Gastrocnemius medialis (tissue), 4 donors: ENCODE measurements around the gene ATP6V1G2. TPM values are rescaled to one million over a fixed set of nuclear protein-coding genes. Genes with fewer than 3 reads are reported as not detected.
"Not testable (repeated sequence)": the region's sequence is repeated elsewhere in the genome, so short reads cannot be mapped to it uniquely, and the experiment has no call there.

Source experiments
- ATAC-seq, 2 donors: fragments of 150-250 bp; one replicate each; pipeline ENCODE4 v1.9.1; 2016
- DNase-seq, 2 donors: peaks; one replicate each; pipeline ENCODE4 v3.0.0-alpha.2; 2019
- H3K27ac ChIP-seq, 4 donors: fragments of 200-600 bp; sonication (generic); 1 replicate in 1 of 4; 2 replicates in 3 of 4; pipeline ENCODE4 v1.5.1; 2016 to 2018; ENCODE audit warnings: mild to moderate bottlenecking in 2 of 4, moderate library complexity in 1 of 4
- H3K27me3 ChIP-seq, 3 donors: fragments of 200-600 bp; sonication (generic) in 2 of 3; 1 replicate in 1 of 3; 2 replicates in 2 of 3; pipeline versions ENCODE4 v1.5.1 to v1.6.0; 2016 to 2019; ENCODE audit warnings: mild to moderate bottlenecking in 1 of 3, moderate library complexity in 1 of 3
- H3K36me3 ChIP-seq, 2 donors: fragments of 200-600 bp; sonication (generic) in 1 of 2; one replicate each; pipeline ENCODE4 v1.5.1; 2017 to 2018
- H3K4me1 ChIP-seq, 2 donors: fragments of 200-600 bp; sonication (generic) in 1 of 2; one replicate each; pipeline ENCODE4 v1.5.1; 2016 to 2017; ENCODE audit warnings: mild to moderate bottlenecking in 2 of 2
- H3K4me3 ChIP-seq, 4 donors: fragments of 200-600 bp; sonication (generic) in 3 of 4; 1 replicate in 1 of 4; 2 replicates in 3 of 4; pipeline ENCODE4 v1.5.1; 2016 to 2019; ENCODE audit warnings: mild to moderate bottlenecking in 2 of 4
- H3K9me3 ChIP-seq, 3 donors: fragments of 200-600 bp; sonication (generic) in 2 of 3; 1 replicate in 1 of 3; 2 replicates in 2 of 3; pipeline ENCODE4 v1.5.1; 2016 to 2019
- POLR2A ChIP-seq, 2 donors: fragments of 450-650 bp; IDR thresholded peaks; one replicate each; pipeline ENCODE4 v1.6.1; 2017; ENCODE audit warnings: antibody characterized with exemption in 2 of 2, mild to moderate bottlenecking in 2 of 2, moderate library complexity in 2 of 2
- in situ Hi-C, 4 donors: fragments of 200-750 bp; cut with MboI; loops; one replicate each; pipeline versions ENCODE4 v1.15.0 to v1.8.0; 2017; ENCODE audit warnings: low sequenced_read_pairs in 4 of 4
- intact Hi-C: fragments of 100-400 bp; cut with DNase I; formaldehyde crosslinking; loops from one replicate; pipeline ENCODE4 v1.15.1; 2023; ENCODE audit warnings: low total_unique reads
- total RNA-seq, 4 donors: library from RNA; depleted of rRNA; stranded (reverse); fragments of >200 nt; gene quantifications; one replicate each; pipeline versions ENCODE4 v1.1.0 to v1.2.3, GENCODE V29; 2016
- TF ChIP-seq, protein P1 (sequence below), 5 experiments: fragments of 450-650 bp in 3 of 5; fragments of 200-600 bp in 2 of 5; sonication (generic) in 2 of 5; IDR thresholded peaks in 4 of 5; conservative IDR thresholded peaks in 1 of 5; 1 replicate in 4 of 5; 2 replicates in 1 of 5; pipeline ENCODE4 v1.5.1; 2016 to 2019; ENCODE audit warnings: antibody characterized with exemption in 5 of 5, mild to moderate bottlenecking in 3 of 5, moderate library complexity in 3 of 5

Gene ATP6V1G2
- total RNA-seq, 4 donors from 2014 or later, result 0.46 to 1.8 (median 1.1) TPM

DNA sequence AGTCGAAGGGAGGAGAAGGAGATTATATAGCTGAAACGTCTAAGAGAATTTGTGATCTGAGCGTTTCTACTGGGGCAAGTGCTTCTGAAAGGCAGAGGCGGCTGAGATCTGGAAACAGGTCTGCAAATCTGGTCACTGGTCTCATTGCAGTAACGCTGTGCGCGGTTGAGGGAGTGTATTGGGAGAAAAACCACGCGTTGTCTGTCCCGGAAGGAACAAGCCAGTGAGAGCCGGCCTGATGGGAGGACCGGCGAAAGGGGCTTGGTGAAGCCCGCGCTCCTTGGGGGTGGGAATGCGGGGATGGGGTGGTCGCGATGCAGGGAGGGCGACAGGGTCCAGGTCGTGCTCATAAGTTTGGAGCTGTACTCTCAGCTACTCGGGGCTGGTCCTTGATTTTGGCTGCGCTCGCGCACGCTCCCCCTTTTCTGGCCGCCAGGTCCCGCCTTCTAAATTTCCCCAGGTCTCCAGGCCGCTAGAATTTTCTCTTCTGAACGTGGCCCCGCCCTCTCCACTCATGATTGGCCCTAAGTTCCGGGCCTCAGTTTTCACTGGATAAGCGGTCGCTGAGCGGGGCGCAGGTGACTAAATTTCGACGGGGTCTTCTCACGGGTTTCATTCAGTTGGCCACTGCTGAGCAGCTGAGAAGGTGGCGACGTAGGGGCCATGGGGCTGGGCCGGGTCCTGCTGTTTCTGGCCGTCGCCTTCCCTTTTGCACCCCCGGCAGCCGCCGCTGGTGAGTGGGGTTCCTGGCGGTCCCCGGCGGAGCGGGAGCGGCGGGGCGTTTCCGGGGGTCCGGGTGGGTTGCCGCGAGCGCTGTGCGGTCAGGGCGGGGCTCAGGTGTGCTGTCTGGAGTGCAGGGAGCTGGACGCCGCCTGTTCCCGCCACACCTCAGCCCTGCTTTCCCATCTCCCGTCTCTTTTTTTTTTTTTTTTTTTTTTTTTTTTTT, 48.6 kb downstream of the ATP6V1G2 start, which contains the start of gene MICB:
Gene MICB, plus strand, starts transcription at position 615 of the 946 bp plus-strand sequence. Its CDS starts 49 bp downstream, at position 664.
- Histone ChIP-seq H3K9me3 (no peaks in the 10 kb centered on the region), H3K4me3 (peak within 1 kb of the TSS; percentile 45 to 66 (median 63)), H3K4me1 (peaks cover 0 to 16% of the 10 kb centered on the region in 2 donors), H3K27me3 (peaks cover 21 to 51% (median 32%) of the 10 kb centered on the region in 3 donors), H3K36me3 (no peaks in the 10 kb centered on the region), H3K27ac (peak within 1 kb of the TSS in 3 of 4 donors; percentile 29 to 69 (median 51))
- ATAC-seq (peak; percentile 29 to 73), DNase-seq (peak; percentile 42 to 62)
- TF ChIP-seq POLR2A (IDR thresholded peaks at IDR 0.05), result peak; percentile 31 to 70
- TF ChIP-seq, protein P1, sequence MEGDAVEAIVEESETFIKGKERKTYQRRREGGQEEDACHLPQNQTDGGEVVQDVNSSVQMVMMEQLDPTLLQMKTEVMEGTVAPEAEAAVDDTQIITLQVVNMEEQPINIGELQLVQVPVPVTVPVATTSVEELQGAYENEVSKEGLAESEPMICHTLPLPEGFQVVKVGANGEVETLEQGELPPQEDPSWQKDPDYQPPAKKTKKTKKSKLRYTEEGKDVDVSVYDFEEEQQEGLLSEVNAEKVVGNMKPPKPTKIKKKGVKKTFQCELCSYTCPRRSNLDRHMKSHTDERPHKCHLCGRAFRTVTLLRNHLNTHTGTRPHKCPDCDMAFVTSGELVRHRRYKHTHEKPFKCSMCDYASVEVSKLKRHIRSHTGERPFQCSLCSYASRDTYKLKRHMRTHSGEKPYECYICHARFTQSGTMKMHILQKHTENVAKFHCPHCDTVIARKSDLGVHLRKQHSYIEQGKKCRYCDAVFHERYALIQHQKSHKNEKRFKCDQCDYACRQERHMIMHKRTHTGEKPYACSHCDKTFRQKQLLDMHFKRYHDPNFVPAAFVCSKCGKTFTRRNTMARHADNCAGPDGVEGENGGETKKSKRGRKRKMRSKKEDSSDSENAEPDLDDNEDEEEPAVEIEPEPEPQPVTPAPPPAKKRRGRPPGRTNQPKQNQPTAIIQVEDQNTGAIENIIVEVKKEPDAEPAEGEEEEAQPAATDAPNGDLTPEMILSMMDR (IDR thresholded peaks at IDR 0.05 in 4 of 5, conservative IDR thresholded peaks at IDR 0.05 in 1 of 5), result no peak
- in situ Hi-C loops, result no loop called here
- intact Hi-C loops, result loop anchor here (5.0 kb wide), 1 partner anchor 44 kb away; the partner anchor contains the start of gene DDX39B

DNA sequence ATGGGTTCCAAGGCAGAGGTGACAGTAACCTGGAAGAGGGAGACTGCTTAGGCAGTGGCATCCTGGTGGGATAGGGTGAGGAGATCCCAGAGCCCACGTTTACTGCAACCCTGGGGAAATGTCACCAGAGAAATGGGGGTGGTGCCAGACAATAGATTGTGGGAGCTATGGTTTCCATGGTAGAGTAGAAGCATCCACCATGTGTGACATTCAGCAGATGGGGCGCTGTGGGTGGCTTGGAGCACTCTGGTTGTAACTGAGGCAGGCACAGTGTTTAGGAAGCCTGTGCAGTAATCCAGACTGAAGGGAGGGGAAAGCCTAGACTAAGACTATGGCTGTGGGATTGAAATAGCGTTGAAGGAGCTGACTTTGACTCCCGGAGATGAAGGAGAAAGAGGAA, 49.6 kb downstream of the ATP6V1G2 start:
- H3K36me3 ChIP-seq, DNase-seq, H3K4me3 ChIP-seq, in situ Hi-C loops, H3K27ac ChIP-seq, H3K9me3 ChIP-seq, ATAC-seq: not testable (repeated sequence)
- intact Hi-C loops, result loop anchor here (5.0 kb wide), 1 partner anchor 45 kb away; the partner anchor contains the start of gene DDX39B
- Histone ChIP-seq H3K4me1 (peaks cover 0 to 16% of the 10 kb centered on the region in 2 donors), H3K27me3 (peaks cover 18 to 51% (median 35%) of the 10 kb centered on the region in 3 donors)

DNA sequence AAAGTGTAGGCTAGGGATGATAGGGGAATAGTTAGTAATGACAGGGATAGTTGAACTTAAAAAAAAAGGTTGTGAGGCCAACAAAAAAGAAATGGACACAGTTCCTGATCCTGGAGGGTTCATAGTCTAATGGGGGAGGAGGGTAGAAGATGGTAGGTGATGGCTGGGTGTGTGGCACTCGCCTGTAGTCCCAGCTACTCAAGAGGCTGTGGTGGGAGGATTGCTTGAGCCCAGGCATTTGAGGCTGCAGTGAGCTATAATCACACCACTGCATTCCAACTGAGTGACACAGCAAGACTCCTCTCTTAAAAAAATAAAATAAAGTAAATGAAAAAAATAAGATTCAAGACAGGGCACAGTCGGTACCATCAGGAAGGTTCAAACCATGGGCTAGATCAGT, 50.8 kb downstream of the ATP6V1G2 start:
- peaks cover 12 to 47% (median 35%) of the 10 kb centered on the region in 3 donors for H3K27me3 ChIP-seq
- H3K4me3 ChIP-seq, result peak overlapping the region in 1 of 4 donors; percentile 64
- peak overlapping the region in 1 of 4 donors; percentile 59 for H3K27ac ChIP-seq
- H3K4me1 ChIP-seq, result peaks cover 0 to 16% of the 10 kb centered on the region in 2 donors
- in situ Hi-C loops (no loop called here), intact Hi-C loops (loop anchor here (5.0 kb wide), 1 partner anchor 47 kb away; the partner anchor contains the start of gene DDX39B)
- ATAC-seq (no peak), DNase-seq (no peak)
- H3K36me3 ChIP-seq, result no peaks in the 10 kb centered on the region
- no peaks in the 10 kb centered on the region for H3K9me3 ChIP-seq
- no peak for TF ChIP-seq POLR2A (IDR thresholded peaks at IDR 0.05)
- TF ChIP-seq, protein P1 (IDR thresholded peaks at IDR 0.05 in 4 of 5, conservative IDR thresholded peaks at IDR 0.05 in 1 of 5), result no peak

Other genes starting within 250 kb of the ATP6V1G2 start
- 100 to 1,000 TPM; 182 to 300 (median 192) TPM for gene HLA-B, start 189.4 kb downstream of the ATP6V1G2 start, total RNA-seq
- 1 to 10 TPM in 3 of 4 donors, under 1 TPM in 1; 0.17 to 7.8 (median 5.0) TPM for gene MICA, start 143.0 kb downstream of the ATP6V1G2 start, total RNA-seq
- 1 to 10 TPM in 1 of 4 donors, under 1 TPM in 3; 0.20 to 1.2 (median 0.50) TPM for gene MICB, start 48.5 kb downstream of the ATP6V1G2 start, total RNA-seq
- gene MCCD1, start 17.6 kb downstream of the ATP6V1G2 start, total RNA-seq, result not detected
- 100 to 1,000 TPM; 107 to 198 (median 144) TPM for gene DDX39B, start 4.6 kb downstream of the ATP6V1G2 start, total RNA-seq
- gene NFKBIL1, start 1.0 kb upstream of the ATP6V1G2 start, total RNA-seq, result 10 to 100 TPM; 17.6 to 21.7 (median 20.3) TPM
- gene LTA, start 25.7 kb upstream of the ATP6V1G2 start, total RNA-seq, result not detected
- under 1 TPM in 2 of 4 donors, not detected in 2; 0.23 to 0.87 TPM for gene TNF, start 29.0 kb upstream of the ATP6V1G2 start, total RNA-seq
- gene LTB, start 35.8 kb upstream of the ATP6V1G2 start, total RNA-seq, result not detected
- 10 to 100 TPM in 1 of 4 donors, 1 to 10 TPM in 2, not detected in 1; 1.6 to 22.3 (median 4.1) TPM for gene LST1, start 39.7 kb upstream of the ATP6V1G2 start, total RNA-seq
- gene NCR3, start 46.4 kb upstream of the ATP6V1G2 start, total RNA-seq, result not detected
- 10 to 100 TPM in 1 of 4 donors, 1 to 10 TPM in 3; 4.3 to 11.0 (median 4.8) TPM for gene AIF1, start 68.6 kb upstream of the ATP6V1G2 start, total RNA-seq
- gene PRRC2A, start 74.1 kb upstream of the ATP6V1G2 start, total RNA-seq, result 10 to 100 TPM; 38.9 to 67.7 (median 52.0) TPM
- 100 to 1,000 TPM; 305 to 509 (median 459) TPM for gene BAG6, start 106.1 kb upstream of the ATP6V1G2 start, total RNA-seq
- 1 to 10 TPM; 1.8 to 7.9 (median 2.4) TPM for gene APOM, start 109.3 kb upstream of the ATP6V1G2 start, total RNA-seq
- gene C6orf47, start 114.2 kb upstream of the ATP6V1G2 start, total RNA-seq, result 10 to 100 TPM; 22.2 to 34.9 (median 26.8) TPM
- gene GPANK1, start 118.4 kb upstream of the ATP6V1G2 start, total RNA-seq, result 10 to 100 TPM; 17.3 to 29.8 (median 24.5) TPM
- 100 to 1,000 TPM; 185 to 251 (median 226) TPM for gene CSNK2B, start 119.5 kb upstream of the ATP6V1G2 start, total RNA-seq
- gene LY6G5B, start 123.4 kb upstream of the ATP6V1G2 start, total RNA-seq, result 1 to 10 TPM in 1 of 4 donors, under 1 TPM in 2, not detected in 1; 0.19 to 2.7 (median 0.60) TPM
- 1 to 10 TPM in 2 of 4 donors, not detected in 2; 1.3 to 3.2 TPM for gene LY6G5C, start 134.5 kb upstream of the ATP6V1G2 start, total RNA-seq
- 10 to 100 TPM; 39.2 to 82.9 (median 57.5) TPM for gene ABHD16A, start 156.7 kb upstream of the ATP6V1G2 start, total RNA-seq
- not detected for gene LY6G6F, start 160.3 kb upstream of the ATP6V1G2 start, total RNA-seq
- not detected for gene LY6G6D, start 168.7 kb upstream of the ATP6V1G2 start, total RNA-seq
- gene LY6G6C, start 175.1 kb upstream of the ATP6V1G2 start, total RNA-seq, result not detected
- not detected for gene MPIG6B, start 176.8 kb upstream of the ATP6V1G2 start, total RNA-seq
- 10 to 100 TPM; 10.6 to 24.2 (median 15.4) TPM for gene DDAH2, start 182.7 kb upstream of the ATP6V1G2 start, total RNA-seq
- gene CLIC1, start 189.9 kb upstream of the ATP6V1G2 start, total RNA-seq, result 10 to 100 TPM; 20.9 to 41.3 (median 26.3) TPM
- gene MSH5, start 193.4 kb upstream of the ATP6V1G2 start, total RNA-seq, result 1 to 10 TPM in 3 of 4 donors, under 1 TPM in 1; 0.35 to 7.8 (median 1.6) TPM
- gene SAPCD1, start 216.0 kb upstream of the ATP6V1G2 start, total RNA-seq, result not detected
- 1 to 10 TPM; 2.0 to 7.8 (median 4.7) TPM for gene VWA7, start 230.7 kb upstream of the ATP6V1G2 start, total RNA-seq
- 100 to 1,000 TPM in 1 of 4 donors, 10 to 100 TPM in 3; 39.2 to 102 (median 67.4) TPM for gene VARS1, start 249.1 kb upstream of the ATP6V1G2 start, total RNA-seq